GM21381 (cell line): Measurements from ENCODE around the gene FEV.

Experiments
- ATAC-seq: cut with Tn5 transposase; IDR thresholded peaks from one replicate; pipeline ENCODE4 v1.9.1; 2021; ENCODE audit warnings: mild to moderate bottlenecking, moderate library complexity; ENCODE audit not compliant: unreplicated experiment

FEV gene

GRCh38 chr2:218985021-218985324, at the start of gene FEV:
Gene FEV (minus strand): TSS chr2:218985184. CDS start chr2:218985075, 109 bp downstream.
- no peak for ATAC-seq

GRCh38 chr2:219032051-219032745, 47.2 kb upstream of the FEV start:
- no peak for ATAC-seq

DNA sequence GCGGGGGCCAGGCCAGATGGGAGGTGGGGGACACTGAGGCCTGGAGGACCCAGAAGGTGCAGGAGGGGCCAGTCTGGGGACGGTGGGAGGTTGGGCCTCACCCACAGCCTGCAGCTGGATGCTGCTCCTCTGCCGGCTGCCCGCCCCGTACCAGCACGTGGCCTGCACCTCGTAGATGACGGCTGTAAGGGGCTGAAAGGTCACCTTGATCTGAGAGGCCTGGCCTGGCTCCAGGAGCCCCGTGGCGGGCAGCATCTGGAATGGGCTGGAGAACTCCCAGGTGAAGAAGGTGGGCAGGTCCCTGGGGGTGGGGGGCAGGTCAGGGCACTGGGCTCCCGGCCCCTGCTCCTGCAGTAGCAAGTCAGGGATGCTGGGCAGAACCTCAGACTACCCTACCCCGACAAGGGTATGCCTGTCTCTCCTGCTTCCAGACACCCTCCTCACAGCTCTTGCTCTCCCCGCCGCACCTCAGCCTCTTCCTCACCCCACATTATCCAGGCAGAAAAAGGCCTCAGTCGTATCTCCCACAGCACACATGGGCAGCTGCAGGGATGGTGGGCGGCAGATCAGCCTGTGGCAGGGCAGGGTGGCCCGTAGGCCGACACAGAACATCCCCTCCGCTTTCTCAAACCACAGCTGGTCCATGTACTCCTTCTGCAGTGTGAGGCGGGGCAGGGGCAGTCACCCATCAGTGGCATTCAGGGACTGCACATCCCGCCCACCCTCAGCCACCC, 46.2 kb upstream of the FEV start:
- no peak for ATAC-seq

DNA sequence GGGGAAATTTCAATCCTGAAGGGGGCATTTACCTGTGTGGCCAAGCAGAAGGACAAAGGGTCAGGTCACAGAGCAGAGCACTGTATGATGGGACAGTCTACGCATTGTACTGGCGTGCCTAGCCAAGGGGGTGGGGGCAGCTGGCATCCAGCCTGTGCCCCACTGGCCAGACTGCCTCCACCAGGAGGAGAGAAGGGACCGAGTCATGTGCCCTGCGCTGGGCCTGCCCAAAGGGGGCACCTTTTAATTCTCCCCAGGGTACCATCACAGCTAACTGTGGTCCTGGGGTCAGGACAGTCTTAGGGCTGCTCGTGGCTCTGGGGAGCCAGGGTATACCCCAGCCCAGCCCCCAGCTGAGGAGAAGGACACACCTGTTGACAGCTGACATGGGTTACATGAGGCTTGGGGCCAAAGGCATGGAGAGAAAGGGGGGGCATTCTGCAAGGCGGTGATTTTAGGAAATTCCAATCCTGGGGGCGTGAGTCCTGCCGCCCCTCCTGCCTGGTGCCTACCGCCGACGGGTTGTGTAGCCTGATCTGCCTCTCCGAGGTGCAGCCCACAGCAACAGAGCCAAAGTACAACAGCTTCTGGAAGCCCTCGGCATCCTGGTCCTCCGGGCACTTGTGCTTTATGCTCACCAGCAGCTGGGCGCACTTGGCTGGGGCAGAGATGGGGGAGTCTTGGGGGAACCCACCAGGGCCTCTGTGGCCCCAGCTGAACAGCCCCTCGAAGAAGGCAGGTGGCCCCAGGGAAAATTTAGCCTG, 45.4 kb upstream of the FEV start:
- no peak for ATAC-seq

- peak; percentile 75 for ATAC-seq
Measured at GRCh38 chr2:219029829-219030165, 44.8 kb upstream of the FEV start.

- ATAC-seq = no peak
Measured at GRCh38 chr2:219028996-219029828, 44.2 kb upstream of the FEV start.

DNA sequence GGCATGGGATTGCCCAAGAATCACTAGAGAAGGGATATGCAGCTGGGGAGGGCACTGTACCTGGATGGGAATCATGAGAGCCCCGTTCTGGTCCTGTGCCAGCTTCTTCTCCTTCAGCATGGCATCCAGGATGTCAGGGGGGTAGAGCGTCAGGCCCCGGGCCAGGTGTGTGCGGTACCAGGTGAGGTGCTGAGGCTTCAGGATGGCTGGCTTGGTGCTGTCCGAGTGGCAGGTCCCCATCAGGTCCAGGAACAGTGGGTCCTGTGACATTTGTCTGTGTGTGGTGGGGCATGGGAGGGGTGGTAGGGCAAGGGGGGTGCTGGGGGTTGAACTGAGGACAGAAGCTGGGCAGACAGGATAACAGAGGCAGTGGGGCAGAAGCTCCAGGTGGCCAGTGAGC, 43.2 kb upstream of the FEV start:
- ATAC-seq = no peak

DNA sequence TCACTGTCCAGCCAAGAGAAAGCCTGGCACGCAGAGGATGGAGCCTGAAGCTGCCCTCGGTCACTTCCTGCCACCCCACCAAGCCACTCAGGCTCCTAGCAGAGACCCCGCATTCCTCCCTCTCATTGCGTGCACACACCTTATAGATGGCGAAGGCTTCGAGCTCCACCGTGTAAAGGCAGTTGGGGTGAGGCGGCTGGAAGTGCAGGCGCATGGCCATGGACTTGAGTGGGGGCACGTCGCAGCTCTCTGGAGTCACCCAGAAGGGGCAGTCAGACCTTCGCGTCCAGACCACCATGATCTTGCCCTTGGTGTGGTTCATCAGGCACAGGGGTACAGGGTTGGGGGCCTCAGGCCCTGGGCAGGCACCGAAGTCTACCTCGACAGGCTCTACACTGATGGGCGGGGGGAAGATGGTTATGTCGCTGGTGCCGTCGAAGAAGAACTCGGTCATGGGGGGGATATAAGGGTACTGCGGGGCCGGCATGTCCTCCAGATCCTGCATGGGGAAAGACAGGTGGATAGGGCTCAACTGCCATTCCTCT, 42.6 kb upstream of the FEV start:
- ATAC-seq = no peak

DNA sequence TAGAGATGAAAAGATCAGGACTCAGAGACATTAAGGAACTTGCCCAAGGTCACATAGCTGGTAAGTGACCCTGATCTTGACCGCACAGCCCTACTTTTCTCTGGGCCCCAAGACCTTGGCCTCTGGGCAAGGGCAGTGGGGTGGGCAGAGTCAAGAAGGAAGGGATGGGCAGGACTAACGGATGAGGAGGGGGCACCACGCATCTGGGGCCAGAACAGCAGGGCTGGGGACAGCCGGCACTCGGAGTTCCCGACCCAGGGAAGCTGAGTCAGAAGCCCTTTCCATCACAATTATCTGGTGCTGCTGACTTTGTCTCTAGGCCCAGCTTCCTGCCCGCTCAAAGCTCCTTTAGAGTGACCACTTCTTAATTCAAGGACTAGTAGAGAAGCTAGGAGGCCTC, 42.0 kb upstream of the FEV start:
- no peak for ATAC-seq

- ATAC-seq = no peak
Measured at GRCh38 chr2:219025637-219026585, 40.9 kb upstream of the FEV start.

GRCh38 chr2:219024059-219024458, 39.1 kb upstream of the FEV start:
- no peak for ATAC-seq

DNA sequence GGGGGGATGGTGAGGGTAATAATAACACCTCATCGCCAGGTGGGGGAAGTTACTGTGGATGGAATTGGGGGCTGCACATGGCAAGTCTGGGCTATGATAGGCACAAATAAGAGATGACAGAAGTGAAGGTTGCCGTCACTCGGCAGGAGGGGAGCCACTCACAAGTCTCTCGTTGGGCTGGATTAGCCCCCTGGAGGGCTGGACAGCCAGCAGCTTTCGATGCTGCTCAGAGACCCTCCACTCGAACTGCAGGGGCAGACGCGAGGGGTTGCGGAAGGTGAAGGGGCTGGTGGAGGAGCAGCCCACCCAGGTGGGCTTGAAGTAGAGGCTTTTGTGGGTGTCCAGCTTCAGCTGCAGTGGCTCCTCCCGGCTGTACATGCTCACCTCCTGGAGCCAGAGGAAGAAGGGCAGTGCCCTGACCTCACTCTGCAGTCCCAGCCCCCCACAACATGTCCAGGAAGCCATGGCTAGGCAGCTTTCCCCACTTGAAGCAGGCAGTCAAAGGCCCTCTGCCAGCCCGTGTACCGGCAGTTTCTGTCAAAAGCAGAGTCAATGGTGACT, 38.1 kb upstream of the FEV start:
- no peak for ATAC-seq

DNA sequence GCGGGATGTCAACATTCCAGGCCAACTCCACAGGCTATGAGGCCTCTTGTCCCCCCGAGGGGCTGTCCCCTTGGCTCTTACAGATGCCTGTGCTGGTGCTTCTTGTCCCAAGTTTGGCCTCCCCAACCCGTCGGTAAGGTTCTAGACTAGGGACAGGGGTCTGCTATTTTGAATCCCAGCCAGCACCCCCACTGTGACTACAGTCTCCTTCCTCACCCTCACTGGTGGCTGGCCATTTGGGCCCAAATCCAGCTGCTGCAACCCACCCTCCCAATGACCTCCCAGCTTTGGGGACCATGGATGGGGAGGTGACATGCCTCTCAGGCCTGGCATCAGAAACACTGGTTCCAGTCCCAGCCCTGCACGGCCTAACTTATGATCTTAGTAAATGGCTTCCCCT, 37.6 kb upstream of the FEV start:
- no peak for ATAC-seq

DNA sequence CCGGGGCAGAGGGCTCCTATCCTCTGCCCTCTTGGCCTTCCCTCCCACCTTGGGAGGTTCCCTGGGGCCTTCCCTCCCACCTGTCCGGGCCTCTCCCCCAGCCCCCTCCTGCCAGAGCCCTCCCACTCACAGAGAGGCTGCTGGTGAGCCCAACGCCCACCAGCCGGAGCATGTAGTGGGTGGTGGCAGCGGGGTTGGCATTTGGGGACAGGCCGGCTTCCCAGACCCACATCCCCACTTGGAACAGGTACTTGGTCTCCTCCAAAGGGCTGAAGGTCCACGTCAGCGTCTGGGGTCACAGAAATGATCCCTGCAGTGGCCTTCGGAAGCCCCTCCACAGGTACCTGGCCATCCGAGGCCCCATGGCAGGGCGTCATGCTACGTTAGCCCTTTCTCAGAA, 37.1 kb upstream of the FEV start:
- ATAC-seq = no peak

DNA sequence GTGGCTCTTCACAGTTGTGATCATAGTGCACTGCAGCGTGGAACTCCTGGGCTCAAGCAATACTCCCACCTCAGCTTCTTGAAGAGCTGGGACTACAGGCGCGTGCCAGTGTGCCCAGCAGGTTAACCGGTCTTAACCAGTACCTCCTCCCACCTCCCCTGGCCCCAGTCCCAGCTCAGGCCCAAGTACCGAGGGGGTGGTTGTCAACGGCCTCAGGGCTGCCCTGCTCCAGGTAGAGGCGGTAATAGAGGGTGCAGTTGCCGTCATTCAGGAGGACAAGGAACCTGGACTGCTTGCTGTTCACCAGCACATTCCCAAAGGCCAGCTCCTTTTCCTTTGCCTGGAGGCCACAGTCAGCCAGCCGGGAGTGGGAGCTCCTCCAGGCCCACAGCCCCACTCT, 36.6 kb upstream of the FEV start:
- no peak for ATAC-seq

- no peak for ATAC-seq
Measured at GRCh38 chr2:219020604-219021365, 35.8 kb upstream of the FEV start.

DNA sequence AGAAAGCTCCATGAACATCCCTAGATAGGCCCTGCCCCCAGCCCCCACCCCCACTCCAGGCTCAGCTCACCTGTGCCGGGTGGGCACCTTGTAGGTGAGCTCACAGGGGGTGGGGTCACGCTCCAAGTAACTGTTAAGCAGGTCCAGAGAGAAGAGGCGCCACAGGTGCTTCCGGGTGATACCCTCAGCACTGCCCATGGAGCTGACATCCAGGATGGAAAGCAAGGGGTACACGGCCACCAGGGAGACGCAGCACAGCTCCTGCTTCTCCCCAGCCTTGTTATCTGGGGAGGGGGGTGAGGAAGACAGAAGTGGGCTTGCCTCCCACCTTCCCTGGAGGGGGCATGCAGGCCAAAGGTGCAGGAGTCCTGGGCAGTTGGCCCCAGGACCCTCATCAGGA, 34.5 kb upstream of the FEV start:
- ATAC-seq = no peak

- no peak for ATAC-seq
Measured at GRCh38 chr2:219018726-219019125, 33.7 kb upstream of the FEV start.

- no peak for ATAC-seq
Measured at GRCh38 chr2:219018286-219018685, 33.3 kb upstream of the FEV start.
